Type B pancreatic cell (in vitro differentiated cells): ENCODE measurements around the gene POU2F1. TPM values are rescaled to one million over a fixed set of nuclear protein-coding genes. Genes with fewer than 3 reads are reported as not detected.
"Not testable (repeated sequence)": the region's sequence is repeated elsewhere in the genome, so short reads cannot be mapped to it uniquely, and the experiment has no call there.

Experiments
- DNase-seq: peaks from one replicate; pipeline ENCODE4 v3.0.0; 2021; ENCODE audit warnings: mixed read lengths; ENCODE audit not compliant: unreplicated experiment; ENCODE audit errors: extremely low spot score
- H3K27ac Mint-ChIP-seq: 2 replicates; pipeline ENCODE4 v1.8.0; 2021; ENCODE audit warnings: mild to moderate bottlenecking, mixed read lengths
- H3K27me3 Mint-ChIP-seq: 2 replicates; pipeline ENCODE4 v1.8.0; 2021; ENCODE audit warnings: mixed read lengths
- H3K36me3 Mint-ChIP-seq: 2 replicates; pipeline ENCODE4 v1.8.0; 2021; ENCODE audit warnings: mixed read lengths
- H3K4me1 Mint-ChIP-seq: one replicate; pipeline ENCODE4 v1.8.0; 2021; ENCODE audit warnings: mixed read lengths; ENCODE audit not compliant: unreplicated experiment
- H3K4me3 Mint-ChIP-seq: 2 replicates; pipeline ENCODE4 v1.8.0; 2021; ENCODE audit warnings: mild to moderate bottlenecking, mixed read lengths
- H3K9me3 Mint-ChIP-seq: 2 replicates; pipeline ENCODE4 v1.8.0; 2021; ENCODE audit warnings: mixed read lengths
- total RNA-seq: library from RNA; stranded (reverse); gene quantifications from 2 replicates; pipeline ENCODE4 v1.2.1, GENCODE V29; 2021; ENCODE audit warnings: low replicate concordance
- TF ChIP-seq, protein P1 (sequence below): fragments of 200-600 bp; sonication (generic); conservative IDR thresholded peaks from 2 replicates; pipeline ENCODE4 v1.5.0; 2021; ENCODE audit warnings: antibody characterized with exemption, mild to moderate bottlenecking

Gene POU2F1
- total RNA-seq, 1 donor from 2014 or later: 24.2 TPM

- no peak overlapping the region for H3K4me3 Mint-ChIP-seq
- TF ChIP-seq, protein P1, sequence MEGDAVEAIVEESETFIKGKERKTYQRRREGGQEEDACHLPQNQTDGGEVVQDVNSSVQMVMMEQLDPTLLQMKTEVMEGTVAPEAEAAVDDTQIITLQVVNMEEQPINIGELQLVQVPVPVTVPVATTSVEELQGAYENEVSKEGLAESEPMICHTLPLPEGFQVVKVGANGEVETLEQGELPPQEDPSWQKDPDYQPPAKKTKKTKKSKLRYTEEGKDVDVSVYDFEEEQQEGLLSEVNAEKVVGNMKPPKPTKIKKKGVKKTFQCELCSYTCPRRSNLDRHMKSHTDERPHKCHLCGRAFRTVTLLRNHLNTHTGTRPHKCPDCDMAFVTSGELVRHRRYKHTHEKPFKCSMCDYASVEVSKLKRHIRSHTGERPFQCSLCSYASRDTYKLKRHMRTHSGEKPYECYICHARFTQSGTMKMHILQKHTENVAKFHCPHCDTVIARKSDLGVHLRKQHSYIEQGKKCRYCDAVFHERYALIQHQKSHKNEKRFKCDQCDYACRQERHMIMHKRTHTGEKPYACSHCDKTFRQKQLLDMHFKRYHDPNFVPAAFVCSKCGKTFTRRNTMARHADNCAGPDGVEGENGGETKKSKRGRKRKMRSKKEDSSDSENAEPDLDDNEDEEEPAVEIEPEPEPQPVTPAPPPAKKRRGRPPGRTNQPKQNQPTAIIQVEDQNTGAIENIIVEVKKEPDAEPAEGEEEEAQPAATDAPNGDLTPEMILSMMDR: no peak
- no peak overlapping the region for H3K27ac Mint-ChIP-seq
- H3K4me1 Mint-ChIP-seq: peaks cover 4% of the 10 kb centered on the region
- no peak for DNase-seq
- H3K36me3 Mint-ChIP-seq: no peaks in the 10 kb centered on the region
- H3K27me3 Mint-ChIP-seq: no peaks in the 10 kb centered on the region
- H3K9me3 Mint-ChIP-seq: no peaks in the 10 kb centered on the region
Observed at GRCh38 chr1:167305706-167306277, 85.1 kb downstream of the POU2F1 start.

DNA sequence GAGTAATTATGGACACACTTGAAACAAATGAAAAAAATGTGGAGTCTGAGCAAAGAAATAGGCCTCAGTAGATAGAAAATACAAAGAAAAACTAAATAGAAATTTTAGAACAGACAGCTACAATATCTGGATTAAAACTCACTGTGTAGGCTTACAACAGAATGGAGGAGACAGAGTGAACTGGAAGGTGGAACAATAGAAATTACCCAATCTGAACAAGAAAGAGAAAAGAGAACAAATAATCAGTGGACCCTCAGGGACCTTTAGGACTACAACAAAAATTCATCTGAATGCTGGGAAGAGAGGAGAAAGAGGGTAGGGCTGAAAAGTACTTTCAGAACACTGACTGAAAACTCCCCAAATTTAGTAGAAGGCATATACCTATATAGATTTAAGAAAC, 90.0 kb downstream of the POU2F1 start:
- Mint-ChIP-seq H3K27me3 (no peaks in the 10 kb centered on the region), H3K27ac (no peak overlapping the region), H3K9me3 (no peaks in the 10 kb centered on the region), H3K4me3 (no peak overlapping the region), H3K4me1 (no peaks in the 10 kb centered on the region), H3K36me3 (no peaks in the 10 kb centered on the region)
- TF ChIP-seq, protein P1: no peak
- DNase-seq: no peak

GRCh38 chr1:167312871-167313270, 92.2 kb downstream of the POU2F1 start:
- TF ChIP-seq, protein P1: no peak
- H3K4me1 Mint-ChIP-seq: no peaks in the 10 kb centered on the region
- H3K4me3 Mint-ChIP-seq: no peak overlapping the region
- H3K27ac Mint-ChIP-seq: no peak overlapping the region
- H3K9me3 Mint-ChIP-seq: peaks cover 6% of the 10 kb centered on the region
- peaks cover 6% of the 10 kb centered on the region for H3K36me3 Mint-ChIP-seq
- DNase-seq: no peak
- H3K27me3 Mint-ChIP-seq: no peaks in the 10 kb centered on the region

DNA sequence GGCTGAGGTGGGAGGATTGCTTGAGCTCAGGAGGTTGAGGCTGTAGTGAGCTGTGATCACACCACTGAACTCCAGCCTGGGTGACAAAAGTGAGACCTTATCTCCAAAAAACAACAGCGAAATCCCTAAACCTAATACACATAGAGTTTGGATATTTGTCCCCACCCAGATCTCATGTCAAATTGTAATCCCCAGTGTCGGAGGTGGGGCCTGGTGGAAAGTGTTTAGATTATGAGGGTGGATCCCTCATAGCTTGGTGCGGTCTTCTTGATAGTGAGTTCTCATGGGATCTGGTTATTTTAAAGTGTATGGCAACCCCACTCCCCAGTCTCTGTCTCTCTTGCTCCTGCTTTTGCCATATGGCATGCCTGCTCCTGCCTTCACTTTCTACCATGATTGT, 94.0 kb downstream of the POU2F1 start:
- Mint-ChIP-seq H3K4me3 (no peak overlapping the region), H3K27ac (no peak overlapping the region), H3K9me3 (peaks cover 6% of the 10 kb centered on the region)

GRCh38 chr1:167317463-167317862, 96.8 kb downstream of the POU2F1 start:
- DNase-seq: no peak
- no peaks in the 10 kb centered on the region for H3K4me1 Mint-ChIP-seq
- TF ChIP-seq, protein P1: no peak
- no peak overlapping the region for H3K27ac Mint-ChIP-seq
- H3K9me3 Mint-ChIP-seq: peaks cover 20% of the 10 kb centered on the region
- peaks cover 24% of the 10 kb centered on the region for H3K36me3 Mint-ChIP-seq
- no peak overlapping the region for H3K4me3 Mint-ChIP-seq
- H3K27me3 Mint-ChIP-seq: no peaks in the 10 kb centered on the region

More for the DNA sequence above, 94.0 kb downstream of the POU2F1 start:
- Mint-ChIP-seq H3K4me1 (no peaks in the 10 kb centered on the region), H3K27me3 (no peaks in the 10 kb centered on the region), H3K36me3 (peaks cover 11% of the 10 kb centered on the region)
- TF ChIP-seq, protein P1: no peak
- no peak for DNase-seq

GRCh38 chr1:167319206-167319605, 98.5 kb downstream of the POU2F1 start:
- Mint-ChIP-seq H3K36me3 (peaks cover 33% of the 10 kb centered on the region), H3K9me3 (peaks cover 27% of the 10 kb centered on the region)
- not testable (repeated sequence) for H3K4me1 Mint-ChIP-seq, H3K4me3 Mint-ChIP-seq, H3K27me3 Mint-ChIP-seq, DNase-seq, H3K27ac Mint-ChIP-seq
